ENCODE measurements around the gene PDK1. TPM values are rescaled to one million over a fixed set of nuclear protein-coding genes. Genes with fewer than 3 reads are reported as not detected.

The PDK1 gene
- polyA plus RNA-seq, 3 donors = 9.4 to 14.5 (median 10.3) TPM

GRCh38 chr2:172639256-172639655 is 83.4 kb downstream of the PDK1 start:
- DNase-seq = no peak

GRCh38 chr2:172639823-172640222 is 83.9 kb downstream of the PDK1 start:
- DNase-seq = no peak

- DNase-seq = no peak
These were observed 84.5 kb downstream of the PDK1 start for GRCh38 chr2:172640389-172640788.

- DNase-seq = no peak
These were observed 86.6 kb downstream of the PDK1 start for GRCh38 chr2:172642301-172643020.

- DNase-seq = no peak
These were observed 87.3 kb downstream of the PDK1 start for GRCh38 chr2:172643142-172643541.

GRCh38 chr2:172647439-172647838 is 91.5 kb downstream of the PDK1 start:
- no peak for DNase-seq

- DNase-seq = no peak
These were observed 99.4 kb downstream of the PDK1 start for GRCh38 chr2:172655091-172655837.

- no peak for DNase-seq
These were observed 100.1 kb downstream of the PDK1 start for GRCh38 chr2:172655838-172656573.

Other genes with a start within 250 kb of the PDK1 start
- 100 to 1,000 TPM in 2 of 3 donors, 10 to 100 TPM in 1; 96.3 to 115 (median 111) TPM for gene ITGA6, start 128.5 kb upstream of the PDK1 start, polyA plus RNA-seq (ENCODE audit: insufficient read length in 3 of 3)
- gene RAPGEF4, start 179.8 kb downstream of the PDK1 start, polyA plus RNA-seq (ENCODE audit: insufficient read length in 3 of 3) = 10 to 100 TPM in 2 of 3 donors, 1 to 10 TPM in 1; 7.9 to 13.0 (median 10.2) TPM